ENCODE results near the gene INHBB.
A peak's percentile ranks its signal among the peaks of the same experiment; 100 is the strongest.

Gene INHBB

DNA sequence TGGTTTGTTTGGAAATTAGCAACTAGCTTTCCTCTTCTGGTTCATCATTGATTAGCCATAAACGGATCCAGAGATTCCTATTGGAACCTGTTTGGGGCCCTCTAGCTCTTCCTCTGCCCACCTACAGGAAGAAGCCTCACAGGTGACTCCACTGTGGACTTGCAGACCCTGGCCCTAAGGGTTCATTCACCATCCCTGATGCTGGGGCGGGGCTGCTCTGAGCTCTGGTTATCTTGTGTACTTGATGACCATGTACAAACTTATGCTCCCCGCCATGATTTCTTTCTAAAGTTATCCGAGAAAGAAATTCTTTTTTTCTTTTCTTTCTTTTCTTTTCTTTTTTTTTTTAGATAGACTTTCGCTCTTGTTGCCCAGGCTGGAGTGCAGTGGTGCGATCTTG is 33.9 kb upstream of the INHBB start:
- no peak for DNase-seq
- peaks cover 15 to 34% of the 10 kb centered on the region in 2 donors for H3K27me3 Mint-ChIP-seq
- H3K4me1 Mint-ChIP-seq: peaks cover 18 to 55% of the 10 kb centered on the region in 2 donors
- H3K27ac Mint-ChIP-seq: no peak overlapping the region
- no peak for ATAC-seq (replicated peaks)
- H3K4me3 Mint-ChIP-seq: no peak overlapping the region
- no peaks in the 10 kb centered on the region for H3K9me3 Mint-ChIP-seq
- H3K36me3 Mint-ChIP-seq: peaks cover 15 to 20% of the 10 kb centered on the region in 2 donors

DNA sequence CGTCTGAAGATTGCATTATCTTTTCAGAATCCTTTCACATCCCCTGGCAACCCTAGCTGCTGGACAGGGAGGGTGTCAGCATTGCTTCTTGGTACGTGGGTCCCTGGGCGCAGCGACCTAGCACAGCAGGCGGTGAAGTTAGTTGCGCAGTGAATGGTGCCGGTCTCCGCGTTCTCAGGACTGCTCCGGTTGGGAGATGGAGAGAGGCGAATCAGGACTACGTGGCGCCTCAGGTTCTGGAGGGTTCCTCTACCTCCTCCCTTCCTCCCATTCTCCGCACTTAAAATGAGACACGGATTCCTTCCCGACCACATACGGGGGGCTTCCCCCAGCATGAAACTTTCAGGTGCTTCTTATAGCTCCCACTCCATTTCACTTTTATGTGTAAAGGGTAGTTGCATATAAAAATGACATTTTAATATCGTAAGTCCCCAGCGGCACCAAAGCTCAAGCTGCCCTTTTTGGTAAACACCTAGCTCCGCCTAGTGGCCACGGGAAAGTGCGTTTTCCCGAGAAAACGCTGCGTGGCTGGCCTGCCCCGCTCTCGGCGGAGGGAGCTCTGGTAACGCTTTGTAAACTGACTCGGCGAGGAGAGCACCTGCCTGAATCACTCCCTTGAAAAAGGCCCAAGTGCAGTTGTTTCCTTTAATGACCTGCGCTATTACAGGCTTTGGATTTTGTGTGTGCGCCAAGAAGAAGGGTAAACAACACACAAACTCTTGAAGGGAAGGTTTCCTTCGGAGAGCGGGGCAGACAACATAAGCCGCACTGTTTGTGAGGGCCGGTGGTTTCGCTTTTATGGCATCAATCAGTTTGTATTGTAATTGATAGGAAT is 32.9 kb upstream of the INHBB start:
- Mint-ChIP-seq H3K36me3 (peaks cover 8 to 14% of the 10 kb centered on the region in 2 donors), H3K4me1 (peaks cover 13 to 47% of the 10 kb centered on the region in 2 donors), H3K27ac (peak overlapping the region; percentile 71), H3K9me3 (no peaks in the 10 kb centered on the region), H3K27me3 (peaks cover 15 to 34% of the 10 kb centered on the region in 2 donors), H3K4me3 (peak overlapping the region; percentile 48 to 84)
- ATAC-seq (replicated peaks) (peak; percentile 69 to 78), DNase-seq (peak; percentile 62)

DNA sequence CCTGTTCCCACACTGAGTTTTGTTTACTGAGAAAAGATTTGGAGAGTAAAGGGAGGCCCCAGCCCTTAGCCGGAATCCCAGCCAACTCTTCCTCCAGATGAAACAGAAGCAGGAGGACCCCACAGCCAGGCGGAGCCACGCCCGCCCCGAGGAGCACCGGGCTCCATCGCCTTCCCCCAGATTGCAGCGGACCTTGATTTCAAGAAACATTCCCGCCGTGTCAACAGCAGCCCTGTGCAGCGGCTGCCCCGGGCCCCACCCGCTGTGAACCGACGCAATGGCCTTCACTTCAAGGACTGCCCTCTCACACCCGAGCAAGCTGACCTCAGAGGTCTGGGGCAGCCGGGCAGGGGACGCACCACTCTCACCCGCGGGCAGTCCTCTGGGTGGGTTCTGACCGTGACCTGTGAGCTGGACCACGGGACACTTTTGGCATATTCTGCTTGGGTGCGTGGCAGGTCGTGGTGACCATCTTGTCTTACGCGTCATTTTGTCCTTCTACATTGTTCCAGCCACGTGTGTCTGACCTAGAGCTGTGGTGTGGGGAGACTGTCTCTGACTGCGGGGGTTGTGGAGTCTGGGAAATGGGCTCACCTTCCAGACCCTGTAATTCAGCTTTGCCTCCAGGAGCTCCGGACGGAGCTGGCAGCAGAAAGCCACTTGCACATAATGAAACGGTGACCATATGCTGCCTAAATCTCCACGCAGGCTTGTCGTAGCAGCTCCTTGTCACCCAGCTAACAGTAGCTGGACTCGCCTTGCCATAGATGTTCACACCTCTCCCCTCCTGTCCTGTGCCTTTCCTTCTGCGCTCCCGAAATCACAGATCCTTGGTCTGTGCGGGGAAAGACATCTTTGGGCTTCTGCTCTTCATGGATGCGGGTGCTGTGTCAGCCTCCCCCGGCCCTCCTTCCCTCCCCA is 32.0 kb upstream of the INHBB start:
- H3K9me3 Mint-ChIP-seq: no peaks in the 10 kb centered on the region
- peaks cover 4 to 10% of the 10 kb centered on the region in 2 donors for H3K36me3 Mint-ChIP-seq
- peak overlapping the region; percentile 71 for H3K27ac Mint-ChIP-seq
- H3K4me1 Mint-ChIP-seq: peaks cover 9 to 41% of the 10 kb centered on the region in 2 donors
- no peak for ATAC-seq (replicated peaks)
- peak overlapping the region; percentile 48 to 84 for H3K4me3 Mint-ChIP-seq
- H3K27me3 Mint-ChIP-seq: peaks cover 15 to 34% of the 10 kb centered on the region in 2 donors
- no peak for DNase-seq

DNA sequence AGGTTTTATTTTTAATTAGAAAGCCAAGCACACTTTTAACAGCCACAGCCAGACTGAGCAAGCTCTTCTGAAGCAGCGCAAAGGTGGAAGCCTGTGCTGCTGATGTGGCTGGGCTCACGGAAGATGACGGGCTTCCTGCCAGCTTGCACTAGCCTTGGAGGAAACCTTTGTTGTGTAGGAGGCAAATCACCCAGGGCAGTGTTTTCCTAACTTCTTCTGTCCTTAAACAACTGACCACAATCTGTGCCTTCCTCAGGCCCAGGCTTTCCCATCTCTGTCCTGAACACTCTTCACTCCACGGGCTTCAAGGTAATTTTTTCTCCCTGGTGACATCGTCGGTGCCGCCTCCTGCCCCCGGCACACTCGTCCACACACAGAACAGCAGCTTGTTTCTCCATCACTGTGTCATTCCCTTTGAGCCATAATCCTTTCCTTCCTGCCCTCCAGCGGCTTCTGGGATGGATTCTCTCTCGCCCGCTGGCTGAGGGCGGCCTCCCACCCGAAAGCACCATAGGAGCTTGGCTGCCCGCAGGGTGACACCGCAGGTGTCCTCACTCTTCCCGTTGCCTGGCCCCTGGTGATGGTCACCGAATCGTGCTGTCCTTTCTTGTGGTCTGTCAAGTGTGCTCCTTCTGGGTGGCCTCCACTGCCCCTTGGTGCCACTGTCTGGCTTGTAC is 31.1 kb upstream of the INHBB start:
- H3K9me3 Mint-ChIP-seq: no peaks in the 10 kb centered on the region
- ATAC-seq (replicated peaks) (no peak), DNase-seq (no peak)
- H3K4me3 Mint-ChIP-seq: peak overlapping the region; percentile 3 to 31
- H3K27me3 Mint-ChIP-seq: peaks cover 15 to 34% of the 10 kb centered on the region in 2 donors
- H3K4me1 Mint-ChIP-seq: peaks cover 9 to 41% of the 10 kb centered on the region in 2 donors
- H3K27ac Mint-ChIP-seq: no peak overlapping the region
- H3K36me3 Mint-ChIP-seq: peaks cover 4 to 10% of the 10 kb centered on the region in 2 donors

DNA sequence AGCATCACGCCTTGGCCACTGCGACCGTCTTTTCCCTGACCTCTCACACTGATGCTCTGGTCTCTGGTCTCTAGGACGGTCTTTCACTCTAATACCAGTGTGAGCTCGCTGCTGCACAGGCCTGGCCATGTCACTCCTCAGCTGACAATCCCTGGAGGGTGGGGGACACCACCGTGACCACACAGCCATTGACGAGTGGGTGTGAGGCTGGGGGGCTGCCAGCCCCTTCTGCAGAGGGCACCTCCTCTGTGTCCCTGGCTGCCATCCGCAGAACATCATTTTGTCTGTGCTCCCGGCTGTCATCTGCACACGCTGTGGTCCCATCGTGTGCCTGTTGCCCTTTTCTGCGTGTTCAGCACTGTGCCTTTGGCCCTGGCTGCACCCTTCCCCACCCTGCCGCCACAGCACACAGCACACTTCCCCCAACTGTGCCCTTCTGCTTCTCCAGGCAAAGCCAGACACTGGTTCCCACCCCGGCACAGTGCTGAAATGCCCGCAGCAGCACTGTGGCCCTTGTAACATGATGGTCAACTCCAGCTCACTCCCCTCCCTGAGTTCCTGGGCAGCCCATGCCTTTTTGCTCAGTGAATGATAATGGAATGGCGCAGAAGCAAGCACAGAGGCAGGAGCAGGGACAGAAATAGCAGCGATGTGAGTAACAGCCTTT is 30.4 kb upstream of the INHBB start:
- H3K27me3 Mint-ChIP-seq: peaks cover 15 to 34% of the 10 kb centered on the region in 2 donors
- peaks cover 4 to 10% of the 10 kb centered on the region in 2 donors for H3K36me3 Mint-ChIP-seq
- peaks cover 7 to 37% of the 10 kb centered on the region in 2 donors for H3K4me1 Mint-ChIP-seq
- no peak overlapping the region for H3K4me3 Mint-ChIP-seq
- no peaks in the 10 kb centered on the region for H3K9me3 Mint-ChIP-seq
- ATAC-seq (replicated peaks) (no peak), DNase-seq (no peak)
- H3K27ac Mint-ChIP-seq: no peak overlapping the region

DNA sequence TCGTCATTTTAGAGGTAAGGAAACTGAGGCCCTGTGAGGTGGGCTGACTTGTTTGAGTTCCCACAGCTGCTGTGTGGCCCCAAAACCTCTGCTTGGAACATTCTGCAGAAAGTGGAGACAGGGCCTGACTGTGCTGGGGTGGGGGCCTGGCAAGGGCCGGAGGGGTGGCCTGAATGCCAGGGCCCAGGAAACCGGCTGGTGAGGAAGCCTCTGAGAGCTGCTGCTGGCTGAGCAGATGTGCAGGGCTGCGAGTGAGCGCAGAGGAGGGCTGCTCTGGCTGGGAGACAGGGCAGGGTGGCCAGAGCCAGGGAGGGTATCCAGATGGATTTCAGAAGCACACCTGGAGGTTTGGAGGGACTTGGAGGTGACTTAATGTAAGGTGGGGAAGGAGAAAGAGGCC is 29.9 kb upstream of the INHBB start:
- H3K4me1 Mint-ChIP-seq: peaks cover 6 to 33% of the 10 kb centered on the region in 2 donors
- H3K9me3 Mint-ChIP-seq: no peaks in the 10 kb centered on the region
- DNase-seq: no peak
- H3K36me3 Mint-ChIP-seq: peaks cover 4 to 10% of the 10 kb centered on the region in 2 donors
- peaks cover 16 to 35% of the 10 kb centered on the region in 2 donors for H3K27me3 Mint-ChIP-seq
- no peak overlapping the region for H3K4me3 Mint-ChIP-seq
- ATAC-seq (replicated peaks): no peak
- H3K27ac Mint-ChIP-seq: no peak overlapping the region

DNA sequence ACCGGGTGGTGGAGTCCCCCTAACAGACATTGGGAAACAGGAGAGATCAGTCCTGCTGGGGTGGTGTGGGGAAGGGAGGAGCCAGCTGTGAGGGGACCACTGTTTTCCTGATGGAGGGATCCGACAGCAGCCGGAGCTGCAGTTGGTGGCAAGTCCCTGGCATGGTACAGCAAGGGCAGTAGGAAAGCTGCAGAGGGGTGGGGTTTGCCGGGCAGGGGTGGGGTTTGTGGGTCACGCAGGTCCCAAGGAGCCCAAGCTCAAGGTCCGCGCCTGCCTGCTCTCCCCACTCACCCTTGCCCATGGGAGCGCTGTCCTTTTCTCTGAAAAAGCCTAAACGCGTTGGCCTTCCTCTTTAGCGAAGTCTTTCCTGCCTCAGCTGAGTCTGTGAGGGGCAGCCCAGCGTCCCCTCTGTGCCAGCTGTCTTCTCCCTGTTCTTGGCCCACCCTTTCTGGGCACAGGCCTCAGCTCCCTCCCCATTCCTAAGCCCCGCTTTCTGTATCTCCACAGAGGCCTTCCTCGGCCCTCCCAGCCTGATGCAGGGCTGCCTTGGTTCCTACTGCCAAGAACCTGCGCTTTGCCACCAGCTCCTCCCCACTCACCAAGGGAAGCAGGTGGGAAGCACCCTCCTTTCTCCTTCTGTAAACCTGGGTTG is 29.3 kb upstream of the INHBB start:
- Mint-ChIP-seq H3K4me1 (peaks cover 6 to 33% of the 10 kb centered on the region in 2 donors), H3K36me3 (peaks cover 4 to 12% of the 10 kb centered on the region in 2 donors), H3K4me3 (no peak overlapping the region), H3K27ac (peak overlapping the region; percentile 57), H3K27me3 (peaks cover 19 to 39% of the 10 kb centered on the region in 2 donors), H3K9me3 (no peaks in the 10 kb centered on the region)
- ATAC-seq (replicated peaks) (no peak), DNase-seq (no peak)

DNA sequence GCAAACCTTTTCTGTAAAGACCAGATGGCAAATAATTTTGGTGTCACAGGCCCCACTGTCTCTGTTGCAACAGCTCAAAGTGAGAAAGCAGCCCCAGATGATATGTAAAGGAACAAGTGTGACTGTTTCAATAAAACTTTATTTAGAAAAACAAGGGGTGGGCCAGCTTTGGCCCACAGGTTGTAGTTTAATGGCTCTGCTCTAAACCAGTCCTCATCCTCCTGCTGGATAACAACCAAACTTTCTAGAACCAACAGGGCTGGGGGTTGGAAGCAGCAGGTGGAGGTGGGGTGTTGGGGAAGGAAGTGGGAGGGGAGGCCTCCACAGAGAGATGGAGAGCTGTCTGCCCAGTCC is 28.8 kb upstream of the INHBB start:
- peak overlapping the region; percentile 57 for H3K27ac Mint-ChIP-seq
- peaks cover 19 to 39% of the 10 kb centered on the region in 2 donors for H3K27me3 Mint-ChIP-seq
- peaks cover 4 to 10% of the 10 kb centered on the region in 2 donors for H3K36me3 Mint-ChIP-seq
- no peak for ATAC-seq (replicated peaks)
- peaks cover 6 to 30% of the 10 kb centered on the region in 2 donors for H3K4me1 Mint-ChIP-seq
- H3K9me3 Mint-ChIP-seq: no peaks in the 10 kb centered on the region
- no peak overlapping the region for H3K4me3 Mint-ChIP-seq
- DNase-seq: no peak

DNA sequence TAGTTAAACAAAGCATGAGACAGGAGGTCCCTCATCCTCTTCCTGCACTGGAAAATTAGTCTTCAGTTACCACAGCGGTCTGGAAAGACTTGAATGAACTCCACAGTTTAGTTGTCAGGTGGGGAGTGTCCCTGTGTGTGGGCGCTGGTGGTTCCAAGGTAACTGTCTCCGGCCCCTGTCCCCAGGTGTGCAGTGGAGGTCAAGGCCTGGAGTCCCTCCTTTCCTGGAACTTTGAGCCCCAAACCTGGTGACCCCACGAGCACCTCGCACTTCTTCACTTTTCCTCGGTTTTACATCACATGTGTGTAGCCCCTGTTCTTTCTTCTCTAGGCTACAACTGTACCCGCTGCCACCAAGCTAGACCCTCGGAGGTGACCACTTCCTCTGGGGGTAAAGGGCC is 28.0 kb upstream of the INHBB start:
- no peak overlapping the region for H3K4me3 Mint-ChIP-seq
- peaks cover 4 to 23% of the 10 kb centered on the region in 2 donors for H3K4me1 Mint-ChIP-seq
- peaks cover 20 to 42% of the 10 kb centered on the region in 2 donors for H3K27me3 Mint-ChIP-seq
- H3K9me3 Mint-ChIP-seq: no peaks in the 10 kb centered on the region
- H3K36me3 Mint-ChIP-seq: peaks cover 4 to 10% of the 10 kb centered on the region in 2 donors
- ATAC-seq (replicated peaks) (no peak), DNase-seq (no peak)
- no peak overlapping the region for H3K27ac Mint-ChIP-seq

DNA sequence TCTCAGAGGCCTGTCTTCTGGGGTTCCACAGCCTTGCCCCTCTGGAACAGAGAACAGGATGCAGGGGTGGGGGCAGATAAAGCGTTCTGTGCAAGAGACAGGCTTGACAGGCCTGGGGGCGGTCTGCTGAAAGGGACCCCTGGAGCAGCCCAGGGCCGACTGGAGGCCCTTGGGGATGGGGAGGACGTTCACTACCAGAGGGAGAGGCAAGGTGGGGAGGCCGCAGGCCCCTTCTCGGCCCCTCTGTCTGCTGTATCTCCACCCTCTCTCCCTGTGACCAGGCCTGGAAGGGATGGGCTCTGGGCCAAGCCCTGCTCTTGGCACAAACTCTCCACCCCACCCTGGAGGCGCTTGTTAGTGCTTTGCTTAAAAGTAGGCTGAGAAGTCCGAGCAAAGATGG is 27.3 kb upstream of the INHBB start:
- DNase-seq: no peak
- Mint-ChIP-seq H3K36me3 (peaks cover 4 to 10% of the 10 kb centered on the region in 2 donors), H3K4me3 (no peak overlapping the region), H3K27me3 (peaks cover 24 to 41% of the 10 kb centered on the region in 2 donors), H3K9me3 (no peaks in the 10 kb centered on the region), H3K27ac (no peak overlapping the region), H3K4me1 (peaks cover 0 to 16% of the 10 kb centered on the region in 2 donors)
- ATAC-seq (replicated peaks): no peak

DNA sequence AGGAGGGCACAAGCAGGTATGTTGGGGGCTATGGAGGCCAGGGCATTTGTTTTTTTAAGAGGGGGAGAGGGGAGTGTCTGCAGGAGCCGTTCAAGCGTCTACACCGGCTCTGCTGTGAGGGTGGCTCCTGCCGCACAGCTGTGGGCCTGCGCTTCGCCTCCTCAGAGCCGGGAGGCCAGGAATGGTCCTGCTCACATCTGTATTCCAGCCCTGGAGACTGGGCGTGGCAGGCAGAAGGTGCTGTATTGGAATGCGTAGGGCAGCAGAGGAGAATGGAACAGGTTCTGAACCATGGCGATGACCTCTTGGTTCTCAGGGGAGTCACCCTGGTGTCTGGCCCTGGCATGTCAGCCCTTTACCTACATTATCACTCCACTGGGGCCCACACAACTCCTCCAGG is 26.8 kb upstream of the INHBB start:
- peaks cover 23 to 36% of the 10 kb centered on the region in 2 donors for H3K27me3 Mint-ChIP-seq
- ATAC-seq (replicated peaks) (no peak), DNase-seq (no peak)

DNA sequence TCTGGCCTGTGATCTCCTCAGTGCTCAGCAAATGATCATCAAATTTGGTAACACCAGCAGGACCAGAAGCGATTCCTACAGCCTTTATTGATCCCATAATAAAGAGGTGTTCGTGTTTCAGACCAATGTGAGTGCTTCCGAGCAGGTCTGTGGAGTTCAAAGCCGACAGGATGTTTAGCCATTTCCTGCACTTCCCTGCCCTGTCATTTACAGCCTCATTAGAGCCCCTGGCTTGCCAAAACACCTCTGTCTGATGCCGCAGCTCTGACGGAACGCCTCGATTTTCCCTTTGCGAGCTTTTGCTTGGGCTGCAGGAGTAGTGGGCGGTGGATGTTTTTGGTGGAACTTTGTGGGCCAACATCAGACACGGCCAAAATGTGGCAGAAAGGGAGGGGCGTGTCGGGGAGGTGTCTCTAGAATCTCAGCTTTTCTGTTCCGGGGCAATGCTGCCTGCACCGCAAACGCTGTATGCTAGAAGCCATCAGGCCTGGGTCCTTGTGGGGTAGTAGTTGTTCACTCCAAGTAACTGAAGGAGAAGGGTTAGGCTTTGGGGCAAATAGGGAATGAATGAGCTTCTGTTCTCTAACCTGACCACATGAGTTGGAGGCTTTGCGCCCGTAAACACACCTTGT is 26.1 kb upstream of the INHBB start:
- H3K4me1 Mint-ChIP-seq: peaks cover 0 to 5% of the 10 kb centered on the region in 2 donors
- peaks cover 4 to 9% of the 10 kb centered on the region in 2 donors for H3K36me3 Mint-ChIP-seq
- DNase-seq: no peak
- no peak for ATAC-seq (replicated peaks)
- H3K27me3 Mint-ChIP-seq: peaks cover 19 to 29% of the 10 kb centered on the region in 2 donors
- no peak overlapping the region for H3K4me3 Mint-ChIP-seq
- H3K27ac Mint-ChIP-seq: no peak overlapping the region
- no peaks in the 10 kb centered on the region for H3K9me3 Mint-ChIP-seq

More for the DNA sequence above, 26.8 kb upstream of the INHBB start:
- peaks cover 0 to 11% of the 10 kb centered on the region in 2 donors for H3K4me1 Mint-ChIP-seq
- H3K27ac Mint-ChIP-seq: no peak overlapping the region
- H3K4me3 Mint-ChIP-seq: no peak overlapping the region
- no peaks in the 10 kb centered on the region for H3K9me3 Mint-ChIP-seq
- H3K36me3 Mint-ChIP-seq: peaks cover 4 to 10% of the 10 kb centered on the region in 2 donors

All from stimulated activated naive B cell treated with anti-CD40 and anti-IgM and Interleukin-4, amounts not matched to agents 10 μg/mL and 1 μg/mL and 100 μg/mL, for 72 hours (primary cell).